ENCODE data around the gene ZNF726.

DNA sequence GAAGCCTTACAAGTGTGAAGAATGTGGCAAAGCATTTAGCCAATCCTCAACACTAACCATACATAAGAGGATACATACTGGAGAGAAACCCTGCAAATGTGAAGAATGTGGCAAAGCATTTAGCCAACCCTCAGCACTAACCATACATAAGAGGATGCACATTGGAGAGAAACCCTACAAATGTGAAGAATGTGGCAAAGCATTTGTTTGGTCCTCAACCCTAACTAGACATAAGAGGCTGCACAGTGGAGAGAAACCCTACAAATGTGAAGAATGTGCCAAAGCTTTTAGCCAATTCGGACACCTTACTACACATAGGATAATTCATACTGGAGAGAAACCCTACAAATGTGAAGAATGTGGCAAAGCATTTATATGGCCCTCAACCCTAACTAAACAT, 18.2 kb downstream of the ZNF726 start:
- TF ChIP-seq POLR2A (IDR thresholded peaks at IDR 0.05; ENCODE audit: low read length) (no peak), GATA1 (IDR thresholded peaks at IDR 0.05; ENCODE audit: low read depth, low read length) (no peak)

Measured in erythroblast (primary cell).